Stimulated activated CD4-positive, alpha-beta T cell treated with anti-CD3 and anti-CD28 coated beads, Interleukin-2, amount 100 ng/mL, for 24 hours (primary cell): ENCODE data around the gene CACNG1.
"Not testable (repeated sequence)": the region's sequence is repeated elsewhere in the genome, so short reads cannot be mapped to it uniquely, and the experiment has no call there.

Experiments
- DNase-seq, 2 donors: peaks; one replicate each; pipeline ENCODE4 v3.0.0-alpha.2; 2020

Gene CACNG1

GRCh38 chr17:67026341-67026740 lies 18.0 kb upstream of the CACNG1 start:
- no peak for DNase-seq

- no peak for DNase-seq
Observed at GRCh38 chr17:67027031-67027628, 17.2 kb upstream of the CACNG1 start.

GRCh38 chr17:67030641-67031040 lies 13.7 kb upstream of the CACNG1 start:
- no peak for DNase-seq

GRCh38 chr17:67032382-67032781 lies 12.0 kb upstream of the CACNG1 start:
- DNase-seq = no peak

- DNase-seq = no peak
Observed at GRCh38 chr17:67032985-67033384, 11.4 kb upstream of the CACNG1 start.

- no peak for DNase-seq
Observed at GRCh38 chr17:67033613-67034012, 10.7 kb upstream of the CACNG1 start.

- no peak for DNase-seq
Observed at GRCh38 chr17:67035131-67036083, 8.9 kb upstream of the CACNG1 start.

- DNase-seq = no peak
Observed at GRCh38 chr17:67038861-67039365, 5.4 kb upstream of the CACNG1 start.

GRCh38 chr17:67040652-67041051 lies 3.7 kb upstream of the CACNG1 start:
- no peak for DNase-seq

GRCh38 chr17:67041119-67041518 lies 3.2 kb upstream of the CACNG1 start:
- not testable (repeated sequence) for DNase-seq

GRCh38 chr17:67041531-67041930 lies 2.8 kb upstream of the CACNG1 start:
- DNase-seq = no peak

- DNase-seq = no peak
Observed at GRCh38 chr17:67041941-67042899, 2.1 kb upstream of the CACNG1 start.

GRCh38 chr17:67043283-67043682 lies 1.1 kb upstream of the CACNG1 start:
- no peak for DNase-seq

GRCh38 chr17:67044940-67045339 lies 586 bp downstream of the CACNG1 start:
- no peak for DNase-seq

- no peak for DNase-seq
Observed at GRCh38 chr17:67046398-67046797, 2.0 kb downstream of the CACNG1 start.

- no peak for DNase-seq
Observed at GRCh38 chr17:67047382-67047781, 3.0 kb downstream of the CACNG1 start.

GRCh38 chr17:67049025-67049739 lies 4.8 kb downstream of the CACNG1 start:
- DNase-seq = no peak

- DNase-seq = no peak
Observed at GRCh38 chr17:67050066-67050465, 5.7 kb downstream of the CACNG1 start.

- DNase-seq = no peak
Observed at GRCh38 chr17:67050471-67051154, 6.3 kb downstream of the CACNG1 start.

- DNase-seq = no peak
Observed at GRCh38 chr17:67051155-67051538, 6.8 kb downstream of the CACNG1 start.

GRCh38 chr17:67051837-67052236 lies 7.5 kb downstream of the CACNG1 start:
- no peak for DNase-seq
